ENCODE results near the gene GFY.
A peak's percentile ranks its signal among the peaks of the same experiment; 100 is the strongest.
"Not testable (repeated sequence)": the region's sequence is repeated elsewhere in the genome, so short reads cannot be mapped to it uniquely, and the experiment has no call there.

Gene GFY

DNA sequence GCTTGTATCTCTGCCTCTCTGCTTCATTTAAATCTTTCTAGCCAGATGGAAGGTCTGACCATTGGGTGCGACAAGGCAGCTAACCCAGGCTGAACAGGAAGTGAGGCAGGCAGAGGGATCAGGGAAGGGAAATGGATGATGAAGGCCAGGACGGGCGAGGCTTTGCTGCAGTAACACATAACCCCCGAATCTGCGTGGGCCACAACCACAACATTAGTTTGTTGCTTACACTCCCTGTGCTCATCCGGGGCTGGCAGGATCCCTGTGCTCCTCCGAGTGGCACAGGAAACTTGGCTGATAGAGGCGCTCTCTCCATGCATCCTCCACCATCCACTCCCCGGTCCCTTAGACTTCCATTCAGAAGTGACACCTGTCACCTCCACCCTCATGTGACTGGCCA lies 47.7 kb downstream of the GFY start:
- Histone ChIP-seq H3K36me3 (ENCODE audit: control insufficient read depth, insufficient read depth, low read length) (peaks cover 2% of the 10 kb centered on the region), H3K4me3 (replicated peaks; ENCODE audit: low read depth, low read length) (no peak overlapping the region), H3K27me3 (replicated peaks; ENCODE audit: control insufficient read depth, insufficient read depth, low read length) (no peaks in the 10 kb centered on the region)
- no peak for DNase-seq (ENCODE audit: extremely low read depth, insufficient read length)
- TF ChIP-seq, protein P1, sequence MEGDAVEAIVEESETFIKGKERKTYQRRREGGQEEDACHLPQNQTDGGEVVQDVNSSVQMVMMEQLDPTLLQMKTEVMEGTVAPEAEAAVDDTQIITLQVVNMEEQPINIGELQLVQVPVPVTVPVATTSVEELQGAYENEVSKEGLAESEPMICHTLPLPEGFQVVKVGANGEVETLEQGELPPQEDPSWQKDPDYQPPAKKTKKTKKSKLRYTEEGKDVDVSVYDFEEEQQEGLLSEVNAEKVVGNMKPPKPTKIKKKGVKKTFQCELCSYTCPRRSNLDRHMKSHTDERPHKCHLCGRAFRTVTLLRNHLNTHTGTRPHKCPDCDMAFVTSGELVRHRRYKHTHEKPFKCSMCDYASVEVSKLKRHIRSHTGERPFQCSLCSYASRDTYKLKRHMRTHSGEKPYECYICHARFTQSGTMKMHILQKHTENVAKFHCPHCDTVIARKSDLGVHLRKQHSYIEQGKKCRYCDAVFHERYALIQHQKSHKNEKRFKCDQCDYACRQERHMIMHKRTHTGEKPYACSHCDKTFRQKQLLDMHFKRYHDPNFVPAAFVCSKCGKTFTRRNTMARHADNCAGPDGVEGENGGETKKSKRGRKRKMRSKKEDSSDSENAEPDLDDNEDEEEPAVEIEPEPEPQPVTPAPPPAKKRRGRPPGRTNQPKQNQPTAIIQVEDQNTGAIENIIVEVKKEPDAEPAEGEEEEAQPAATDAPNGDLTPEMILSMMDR (IDR thresholded peaks at IDR 0.05; ENCODE audit: insufficient read depth, low read length, poor library complexity, severe bottlenecking), result no peak

DNA sequence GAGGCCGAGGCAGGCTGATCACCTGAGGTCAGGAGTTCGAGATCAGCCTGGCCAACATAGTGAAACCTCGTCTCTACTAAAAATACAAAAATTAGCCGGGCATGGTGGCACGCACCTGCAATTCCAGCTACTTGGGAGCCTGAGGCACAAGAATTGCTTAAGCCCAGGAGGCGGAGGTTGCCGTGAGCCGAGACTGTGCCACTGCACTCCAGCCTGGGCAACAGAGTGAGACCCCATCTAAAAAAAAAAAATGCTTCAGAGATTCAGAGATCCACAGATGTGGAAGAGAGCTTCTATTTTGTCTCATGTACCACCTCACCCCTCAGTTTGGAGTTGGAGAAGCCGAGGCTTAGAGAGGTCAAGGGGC lies 48.3 kb downstream of the GFY start:
- H3K4me3 ChIP-seq (replicated peaks; ENCODE audit: low read depth, low read length), result peak overlapping the region; percentile 73
- H3K36me3 ChIP-seq (ENCODE audit: control insufficient read depth, insufficient read depth, low read length); DNase-seq (ENCODE audit: extremely low read depth, insufficient read length); H3K27me3 ChIP-seq (replicated peaks; ENCODE audit: control insufficient read depth, insufficient read depth, low read length): not testable (repeated sequence)

DNA sequence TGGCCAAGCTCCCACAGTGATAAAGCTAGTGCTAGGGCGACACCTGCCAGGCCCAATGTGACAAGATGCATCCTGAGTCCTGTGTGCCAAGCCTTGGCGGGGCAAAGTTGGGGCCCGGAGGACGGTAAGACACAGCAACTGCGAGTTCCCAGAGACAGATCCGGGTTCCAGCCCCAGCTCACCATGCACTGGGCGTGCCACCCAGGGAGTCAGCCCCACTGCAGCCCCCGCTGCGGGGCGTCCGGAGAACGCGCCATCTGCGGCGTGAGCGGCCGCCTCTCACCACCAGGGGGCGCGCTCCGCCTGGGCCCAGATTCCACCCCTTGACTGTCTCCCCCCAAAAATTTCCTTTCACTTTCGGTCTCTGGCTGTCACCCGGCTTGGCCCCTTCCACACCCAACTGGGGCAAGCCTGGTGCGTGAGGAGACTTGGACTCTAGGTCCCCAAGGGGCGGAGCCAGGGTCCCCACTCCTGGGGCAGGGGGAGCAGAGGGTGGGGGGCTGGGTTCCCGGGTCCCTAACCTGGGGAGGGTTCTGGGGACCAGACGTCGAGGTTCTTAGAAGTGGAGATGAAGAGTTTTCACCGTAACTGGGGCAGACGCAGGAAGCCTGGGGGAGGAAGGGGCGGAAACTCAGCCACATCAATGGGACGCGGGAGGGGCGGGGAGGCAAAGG lies 48.8 kb downstream of the GFY start, which contains the start of gene FLT3LG:
Gene FLT3LG, plus strand, starts transcription at position 348 of the 674 bp plus-strand sequence. CDS start 425 bp downstream, outside the sequence.
- Histone ChIP-seq H3K36me3 (ENCODE audit: control insufficient read depth, insufficient read depth, low read length) (no peaks in the 10 kb centered on the region), H3K27me3 (replicated peaks; ENCODE audit: control insufficient read depth, insufficient read depth, low read length) (no peaks in the 10 kb centered on the region), H3K4me3 (replicated peaks; ENCODE audit: low read depth, low read length) (peak within 1 kb of the TSS; percentile 73)
- TF ChIP-seq, protein P1 (IDR thresholded peaks at IDR 0.05; ENCODE audit: insufficient read depth, low read length, poor library complexity, severe bottlenecking), result peak; percentile 98
- peak; percentile 91 for DNase-seq (ENCODE audit: extremely low read depth, insufficient read length)

DNA sequence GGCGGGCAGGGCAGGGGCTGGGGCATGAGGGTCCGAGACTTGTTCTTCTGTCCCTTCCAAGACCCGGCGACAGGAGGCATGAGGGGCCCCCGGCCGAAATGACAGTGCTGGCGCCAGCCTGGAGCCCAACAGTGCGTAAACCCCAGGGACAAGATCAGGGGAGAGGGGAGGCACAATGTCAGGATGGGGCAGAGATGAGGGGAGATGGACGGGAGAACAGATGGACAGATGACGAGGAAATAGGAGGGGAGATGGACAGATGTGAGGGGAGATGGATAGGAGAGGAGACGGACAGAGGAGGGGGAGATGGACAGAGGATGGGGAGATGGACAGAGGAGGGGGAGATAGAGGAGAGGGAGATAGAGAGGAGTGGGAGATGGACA lies 49.3 kb downstream of the GFY start:
- no peaks in the 10 kb centered on the region for H3K36me3 ChIP-seq (ENCODE audit: control insufficient read depth, insufficient read depth, low read length)
- H3K27me3 ChIP-seq (replicated peaks; ENCODE audit: control insufficient read depth, insufficient read depth, low read length), result no peaks in the 10 kb centered on the region
- DNase-seq (ENCODE audit: extremely low read depth, insufficient read length), result no peak
- TF ChIP-seq, protein P1 (IDR thresholded peaks at IDR 0.05; ENCODE audit: insufficient read depth, low read length, poor library complexity, severe bottlenecking), result no peak
- peak overlapping the region; percentile 73 for H3K4me3 ChIP-seq (replicated peaks; ENCODE audit: low read depth, low read length)

DNA sequence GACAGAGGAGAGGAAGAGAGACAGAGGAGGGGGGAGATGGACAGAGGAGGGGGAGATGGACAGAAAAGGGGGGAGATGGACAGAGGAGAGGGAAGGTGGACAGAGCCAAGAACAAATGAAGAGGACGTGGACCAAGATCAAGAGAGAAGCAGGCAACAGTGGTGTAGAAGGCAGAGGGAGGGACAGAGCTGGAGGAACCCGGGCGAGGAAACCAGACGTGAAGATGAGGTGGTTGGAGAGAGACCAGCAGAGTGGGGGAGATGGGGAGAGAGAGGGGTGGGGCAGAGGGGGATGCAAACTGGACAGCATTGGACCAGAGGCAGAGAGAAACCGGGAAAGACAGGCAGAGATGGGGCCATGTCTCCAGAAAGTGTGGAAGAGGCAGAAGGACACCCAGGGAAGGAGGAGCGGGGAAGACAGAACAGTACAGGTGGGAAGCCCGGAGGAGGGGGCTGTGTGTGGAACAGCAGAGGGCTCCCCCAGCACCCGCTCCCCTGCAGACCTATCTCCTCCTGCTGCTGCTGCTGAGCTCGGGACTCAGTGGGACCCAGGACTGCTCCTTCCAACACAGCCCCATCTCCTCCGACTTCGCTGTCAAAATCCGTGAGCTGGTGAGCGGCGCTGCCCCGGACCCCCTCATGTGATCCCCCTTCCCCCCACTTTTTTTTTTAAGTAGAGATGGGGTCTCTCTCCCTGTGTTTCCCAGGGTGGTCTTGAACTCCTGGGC lies 50.2 kb downstream of the GFY start:
- DNase-seq (ENCODE audit: extremely low read depth, insufficient read length), result no peak
- H3K36me3 ChIP-seq (ENCODE audit: control insufficient read depth, insufficient read depth, low read length), result no peaks in the 10 kb centered on the region
- TF ChIP-seq, protein P1 (IDR thresholded peaks at IDR 0.05; ENCODE audit: insufficient read depth, low read length, poor library complexity, severe bottlenecking), result no peak

More for the DNA sequence above, 50.2 kb downstream of the GFY start:
- H3K4me3 ChIP-seq (replicated peaks; ENCODE audit: low read depth, low read length), result peak overlapping the region; percentile 25
- no peaks in the 10 kb centered on the region for H3K27me3 ChIP-seq (replicated peaks; ENCODE audit: control insufficient read depth, insufficient read depth, low read length)
